Stimulated activated memory B cell treated with anti-CD40 and anti-IgM and Interleukin-4, amounts not matched to agents 10 μg/mL and 1 μg/mL and 100 μg/mL, for 72 hours (primary cell): ENCODE data around the gene AASDH.

Experiments
- ATAC-seq: fragments of 150-1000 bp; cut with Tn5 transposase; 2 replicates; pipeline ENCODE4 v1.10.0; 2021
- H3K27ac Mint-ChIP-seq: one replicate; pipeline ENCODE4 v1.8.0; 2022; ENCODE audit warnings: mild to moderate bottlenecking, mixed read lengths
- H3K27me3 Mint-ChIP-seq: one replicate; pipeline ENCODE4 v1.8.0; 2022; ENCODE audit warnings: mixed read lengths
- H3K36me3 Mint-ChIP-seq: one replicate; pipeline ENCODE4 v1.8.0; 2022; ENCODE audit warnings: mixed read lengths
- H3K4me1 Mint-ChIP-seq: one replicate; pipeline ENCODE4 v1.8.0; 2022; ENCODE audit warnings: mixed read lengths
- H3K4me3 Mint-ChIP-seq: one replicate; pipeline ENCODE4 v1.8.0; 2022; ENCODE audit warnings: mild to moderate bottlenecking, moderate library complexity, mixed read lengths
- H3K9me3 Mint-ChIP-seq: one replicate; pipeline ENCODE4 v1.8.0; 2022; ENCODE audit warnings: mixed read lengths

The AASDH gene, protein sequence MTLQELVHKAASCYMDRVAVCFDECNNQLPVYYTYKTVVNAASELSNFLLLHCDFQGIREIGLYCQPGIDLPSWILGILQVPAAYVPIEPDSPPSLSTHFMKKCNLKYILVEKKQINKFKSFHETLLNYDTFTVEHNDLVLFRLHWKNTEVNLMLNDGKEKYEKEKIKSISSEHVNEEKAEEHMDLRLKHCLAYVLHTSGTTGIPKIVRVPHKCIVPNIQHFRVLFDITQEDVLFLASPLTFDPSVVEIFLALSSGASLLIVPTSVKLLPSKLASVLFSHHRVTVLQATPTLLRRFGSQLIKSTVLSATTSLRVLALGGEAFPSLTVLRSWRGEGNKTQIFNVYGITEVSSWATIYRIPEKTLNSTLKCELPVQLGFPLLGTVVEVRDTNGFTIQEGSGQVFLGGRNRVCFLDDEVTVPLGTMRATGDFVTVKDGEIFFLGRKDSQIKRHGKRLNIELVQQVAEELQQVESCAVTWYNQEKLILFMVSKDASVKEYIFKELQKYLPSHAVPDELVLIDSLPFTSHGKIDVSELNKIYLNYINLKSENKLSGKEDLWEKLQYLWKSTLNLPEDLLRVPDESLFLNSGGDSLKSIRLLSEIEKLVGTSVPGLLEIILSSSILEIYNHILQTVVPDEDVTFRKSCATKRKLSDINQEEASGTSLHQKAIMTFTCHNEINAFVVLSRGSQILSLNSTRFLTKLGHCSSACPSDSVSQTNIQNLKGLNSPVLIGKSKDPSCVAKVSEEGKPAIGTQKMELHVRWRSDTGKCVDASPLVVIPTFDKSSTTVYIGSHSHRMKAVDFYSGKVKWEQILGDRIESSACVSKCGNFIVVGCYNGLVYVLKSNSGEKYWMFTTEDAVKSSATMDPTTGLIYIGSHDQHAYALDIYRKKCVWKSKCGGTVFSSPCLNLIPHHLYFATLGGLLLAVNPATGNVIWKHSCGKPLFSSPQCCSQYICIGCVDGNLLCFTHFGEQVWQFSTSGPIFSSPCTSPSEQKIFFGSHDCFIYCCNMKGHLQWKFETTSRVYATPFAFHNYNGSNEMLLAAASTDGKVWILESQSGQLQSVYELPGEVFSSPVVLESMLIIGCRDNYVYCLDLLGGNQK

DNA sequence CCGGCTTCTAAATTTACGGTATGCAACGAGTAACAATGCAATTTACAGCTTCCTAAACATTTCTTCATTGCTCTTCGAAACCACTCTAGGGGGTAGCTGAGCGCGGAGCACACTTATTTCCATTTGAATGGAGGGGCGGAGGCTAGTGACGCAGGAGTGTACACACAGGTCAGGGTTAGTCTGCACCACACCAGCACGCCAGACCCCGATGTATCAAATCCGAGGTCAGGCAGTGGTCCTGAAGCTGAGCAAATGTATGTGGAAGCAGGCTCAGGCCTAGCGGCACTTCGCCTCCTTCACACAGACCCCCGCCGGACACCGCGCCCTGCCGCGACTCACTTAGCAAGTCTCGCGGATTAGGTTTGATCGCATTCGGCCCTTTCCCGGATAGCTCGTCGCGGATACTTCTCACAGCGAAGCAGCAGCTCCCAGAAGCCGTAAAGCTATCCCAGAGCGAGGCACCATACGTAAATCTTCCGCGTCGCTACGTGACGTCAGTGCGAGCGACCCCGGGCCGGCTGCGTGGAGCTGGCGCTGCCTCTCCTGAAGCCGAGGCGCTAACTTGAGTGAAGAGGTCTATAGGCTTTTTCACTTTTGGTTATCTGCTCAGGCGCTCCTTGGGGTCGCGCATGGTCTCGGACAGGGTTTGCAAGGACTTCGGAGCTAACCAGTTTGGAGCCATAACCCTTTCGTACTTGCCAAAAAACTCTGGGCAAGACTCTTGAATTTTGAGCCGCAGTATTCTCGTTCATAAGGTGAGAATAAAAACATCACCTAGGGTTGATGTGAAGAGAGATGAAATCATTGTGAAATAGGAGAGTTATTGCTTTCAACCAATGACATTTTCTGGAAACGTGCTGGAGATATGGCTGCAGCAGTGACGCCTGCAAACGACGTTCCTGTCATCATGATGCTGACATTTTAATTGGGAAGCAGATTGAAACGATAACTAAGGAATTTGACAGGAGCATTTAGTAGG lies at the start of gene AASDH:
TSS of gene AASDH (minus strand) at position 469 of the 979 bp plus-strand sequence. CDS start 3,192 bp downstream, outside the sequence.
- Mint-ChIP-seq H3K36me3 (peaks cover 6% of the 10 kb centered on the region), H3K4me3 (peak within 1 kb of the TSS; percentile 85), H3K27me3 (no peaks in the 10 kb centered on the region), H3K9me3 (no peaks in the 10 kb centered on the region), H3K4me1 (peaks cover 41% of the 10 kb centered on the region), H3K27ac (peak within 1 kb of the TSS; percentile 98)
- peak; percentile 98 for ATAC-seq

GRCh38 chr4:56435140-56435926 lies 48.0 kb upstream of the AASDH start, which contains the start of gene PPAT:
PPAT (minus strand) TSS chr4:56435615; CDS start chr4:56435477, 138 bp downstream.
- Mint-ChIP-seq H3K4me1 (peaks cover 39% of the 10 kb centered on the region), H3K36me3 (peaks cover 7% of the 10 kb centered on the region), H3K9me3 (no peaks in the 10 kb centered on the region), H3K27ac (peak within 1 kb of the TSS; percentile 85), H3K4me3 (peak within 1 kb of the TSS; percentile 90), H3K27me3 (no peaks in the 10 kb centered on the region)
- ATAC-seq: peak; percentile 93

DNA sequence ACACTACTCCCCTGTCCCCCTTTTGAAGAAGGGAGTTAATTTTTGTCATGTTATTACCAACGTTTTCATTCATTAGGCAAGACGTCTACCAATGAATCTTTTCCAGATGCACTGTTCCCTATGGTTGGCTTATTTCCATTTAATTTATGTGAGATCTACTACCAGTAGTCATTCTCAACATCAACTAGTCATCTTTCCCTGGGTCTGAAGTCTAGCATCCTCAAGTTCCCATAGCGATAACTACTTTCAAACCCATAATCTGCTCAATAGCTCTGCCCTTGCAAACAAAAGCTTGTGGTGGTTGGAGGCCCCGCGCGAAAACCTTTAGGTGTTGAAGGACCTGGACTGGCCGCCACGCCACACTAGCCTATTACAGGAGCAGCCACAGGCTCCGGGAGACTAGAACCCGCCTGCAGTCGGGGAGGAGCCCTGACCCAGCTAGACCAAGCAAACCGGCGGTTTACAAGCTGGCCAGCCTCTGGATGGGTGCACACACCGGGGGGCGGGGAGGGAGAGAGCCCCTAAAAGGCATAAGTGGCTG lies 47.4 kb upstream of the AASDH start:
- ATAC-seq: no peak
- peaks cover 32% of the 10 kb centered on the region for H3K4me1 Mint-ChIP-seq
- peak overlapping the region; percentile 85 for H3K27ac Mint-ChIP-seq
- peaks cover 4% of the 10 kb centered on the region for H3K36me3 Mint-ChIP-seq
- peak overlapping the region; percentile 90 for H3K4me3 Mint-ChIP-seq
- H3K9me3 Mint-ChIP-seq: no peaks in the 10 kb centered on the region
- H3K27me3 Mint-ChIP-seq: no peaks in the 10 kb centered on the region

DNA sequence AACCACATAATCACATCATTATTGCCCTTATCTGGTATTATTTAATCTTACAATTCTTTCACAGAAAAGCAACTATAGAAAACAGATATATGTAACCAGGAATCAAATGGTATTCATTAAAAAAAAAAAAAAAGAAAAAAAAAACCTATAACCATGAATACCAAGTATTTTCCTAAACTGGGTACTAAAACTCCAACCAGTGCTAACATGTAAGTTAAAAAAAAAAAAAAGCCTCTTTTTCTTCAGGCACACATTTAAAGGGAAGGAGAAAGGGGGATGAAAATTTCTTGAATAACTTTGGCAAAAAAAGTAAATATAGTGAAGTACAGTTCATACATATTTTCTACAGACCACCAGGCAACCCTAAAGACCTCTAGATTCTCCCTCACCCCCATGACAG lies 46.0 kb upstream of the AASDH start:
- H3K36me3 Mint-ChIP-seq: no peaks in the 10 kb centered on the region
- no peaks in the 10 kb centered on the region for H3K9me3 Mint-ChIP-seq
- peaks cover 33% of the 10 kb centered on the region for H3K4me1 Mint-ChIP-seq
- no peak for ATAC-seq
- no peak overlapping the region for H3K27ac Mint-ChIP-seq
- no peaks in the 10 kb centered on the region for H3K27me3 Mint-ChIP-seq
- peak overlapping the region; percentile 64 for H3K4me3 Mint-ChIP-seq

DNA sequence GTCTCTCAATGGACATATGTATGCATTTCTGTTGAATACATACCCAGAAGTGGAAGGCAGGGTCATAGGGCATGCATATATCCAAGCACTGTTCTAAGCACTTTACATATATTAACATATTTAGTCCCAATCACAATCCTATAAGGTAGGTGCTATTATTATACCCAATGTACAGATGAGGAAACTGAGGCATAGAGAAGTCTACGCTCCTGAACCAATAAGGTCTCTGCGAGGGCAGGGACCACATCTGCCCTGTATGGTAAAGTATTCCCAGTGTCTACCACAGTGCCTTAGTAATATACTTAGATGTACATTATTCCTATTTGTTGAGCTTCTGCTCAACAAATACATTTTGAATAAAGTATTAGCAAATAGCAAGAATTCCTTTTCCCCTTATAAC lies 42.9 kb upstream of the AASDH start:
- H3K9me3 Mint-ChIP-seq: peaks cover 3% of the 10 kb centered on the region
- H3K27ac Mint-ChIP-seq: no peak overlapping the region
- ATAC-seq: no peak
- H3K4me3 Mint-ChIP-seq: no peak overlapping the region
- peaks cover 9% of the 10 kb centered on the region for H3K36me3 Mint-ChIP-seq
- no peaks in the 10 kb centered on the region for H3K27me3 Mint-ChIP-seq
- H3K4me1 Mint-ChIP-seq: peaks cover 37% of the 10 kb centered on the region

GRCh38 chr4:56427179-56427578 lies 39.9 kb upstream of the AASDH start:
- Mint-ChIP-seq H3K4me3 (no peak overlapping the region), H3K36me3 (peaks cover 9% of the 10 kb centered on the region), H3K4me1 (peaks cover 23% of the 10 kb centered on the region), H3K27ac (no peak overlapping the region), H3K9me3 (peaks cover 3% of the 10 kb centered on the region), H3K27me3 (no peaks in the 10 kb centered on the region)
- ATAC-seq: no peak

DNA sequence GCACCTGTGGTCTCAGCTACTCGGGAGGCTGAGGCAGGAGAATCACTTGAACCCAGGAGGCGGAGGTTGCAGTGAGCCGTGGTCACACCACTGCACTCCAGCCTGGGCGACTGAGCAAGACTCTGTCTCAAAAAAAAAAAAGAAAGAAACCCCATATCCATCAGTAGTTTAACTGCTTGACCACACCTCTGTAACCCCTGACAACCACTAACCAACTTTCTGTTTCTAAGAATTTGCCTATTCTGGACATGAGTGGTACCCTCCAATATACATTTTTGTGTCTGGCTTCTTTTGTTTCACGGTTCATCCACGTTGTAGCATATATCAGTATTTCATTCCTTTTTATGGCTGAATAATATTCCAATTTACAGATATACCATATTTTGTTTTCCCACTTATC lies 39.0 kb upstream of the AASDH start:
- Mint-ChIP-seq H3K4me1 (peaks cover 23% of the 10 kb centered on the region), H3K9me3 (peaks cover 3% of the 10 kb centered on the region), H3K27me3 (no peaks in the 10 kb centered on the region), H3K36me3 (peaks cover 9% of the 10 kb centered on the region), H3K27ac (no peak overlapping the region), H3K4me3 (no peak overlapping the region)
- no peak for ATAC-seq

GRCh38 chr4:56425518-56425917 lies 38.2 kb upstream of the AASDH start:
- no peak for ATAC-seq
- peaks cover 23% of the 10 kb centered on the region for H3K4me1 Mint-ChIP-seq
- H3K27ac Mint-ChIP-seq: no peak overlapping the region
- peaks cover 3% of the 10 kb centered on the region for H3K9me3 Mint-ChIP-seq
- no peaks in the 10 kb centered on the region for H3K27me3 Mint-ChIP-seq
- peaks cover 9% of the 10 kb centered on the region for H3K36me3 Mint-ChIP-seq
- H3K4me3 Mint-ChIP-seq: no peak overlapping the region

DNA sequence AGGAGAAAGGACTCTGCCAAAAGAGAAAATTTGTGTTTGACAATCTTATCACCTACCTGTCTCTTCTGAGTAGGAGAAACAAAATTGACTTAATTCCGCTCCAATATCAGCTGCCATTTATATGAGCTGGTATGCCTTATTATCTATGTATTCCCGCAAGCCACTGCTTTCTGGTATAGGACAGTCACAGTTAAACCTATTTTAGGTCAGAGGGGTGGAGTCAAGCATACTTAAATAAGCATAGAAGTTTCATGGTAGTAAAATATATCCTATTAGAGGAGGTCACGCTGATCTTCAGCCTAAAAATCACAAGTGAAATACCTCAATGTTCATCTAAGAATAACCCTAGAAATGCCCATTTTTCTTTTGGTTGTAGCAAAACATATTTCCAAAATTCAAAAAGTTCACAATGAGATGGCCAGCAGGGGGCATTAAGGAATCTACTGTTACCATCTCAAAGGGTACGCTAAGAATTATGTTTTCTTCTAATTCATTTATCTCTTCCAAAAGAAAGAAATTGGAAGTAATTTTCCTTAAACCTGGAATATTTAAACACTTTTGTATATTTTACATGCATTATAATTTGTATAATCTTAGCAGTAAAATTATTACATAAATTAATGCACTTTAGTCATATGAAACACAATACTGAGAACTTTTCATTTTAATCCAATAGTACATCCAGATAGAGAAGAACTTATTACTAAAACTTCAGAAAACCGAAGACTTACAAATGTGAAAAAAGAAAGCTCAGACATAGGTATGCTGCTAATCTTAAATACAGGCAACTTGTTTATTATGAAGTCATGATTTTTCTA lies 37.6 kb upstream of the AASDH start:
- Mint-ChIP-seq H3K4me3 (no peak overlapping the region), H3K27ac (no peak overlapping the region), H3K27me3 (no peaks in the 10 kb centered on the region), H3K36me3 (peaks cover 9% of the 10 kb centered on the region), H3K9me3 (peaks cover 3% of the 10 kb centered on the region), H3K4me1 (peaks cover 23% of the 10 kb centered on the region)
- ATAC-seq: no peak

DNA sequence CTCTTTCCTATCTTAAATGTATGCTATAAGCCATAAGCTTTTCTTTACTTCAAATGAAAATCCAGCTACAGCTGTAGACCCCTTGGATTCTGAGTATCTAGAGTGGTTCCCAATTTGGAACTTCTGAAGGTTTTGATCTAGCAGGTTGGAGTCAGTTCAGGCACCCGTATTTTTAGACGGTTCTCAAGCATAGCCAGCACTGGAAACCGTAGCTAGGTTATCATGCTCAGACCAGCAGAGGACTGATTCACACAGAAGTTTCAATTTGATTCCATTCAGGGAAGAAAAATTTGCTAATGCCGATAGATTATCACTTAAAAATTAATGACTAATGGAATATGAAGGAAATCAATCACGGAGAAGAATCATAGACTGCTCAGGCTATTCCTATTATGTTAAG lies 36.9 kb upstream of the AASDH start:
- Mint-ChIP-seq H3K4me1 (peaks cover 20% of the 10 kb centered on the region), H3K27me3 (no peaks in the 10 kb centered on the region), H3K27ac (no peak overlapping the region), H3K9me3 (peaks cover 3% of the 10 kb centered on the region), H3K4me3 (no peak overlapping the region), H3K36me3 (peaks cover 9% of the 10 kb centered on the region)
- ATAC-seq: no peak

DNA sequence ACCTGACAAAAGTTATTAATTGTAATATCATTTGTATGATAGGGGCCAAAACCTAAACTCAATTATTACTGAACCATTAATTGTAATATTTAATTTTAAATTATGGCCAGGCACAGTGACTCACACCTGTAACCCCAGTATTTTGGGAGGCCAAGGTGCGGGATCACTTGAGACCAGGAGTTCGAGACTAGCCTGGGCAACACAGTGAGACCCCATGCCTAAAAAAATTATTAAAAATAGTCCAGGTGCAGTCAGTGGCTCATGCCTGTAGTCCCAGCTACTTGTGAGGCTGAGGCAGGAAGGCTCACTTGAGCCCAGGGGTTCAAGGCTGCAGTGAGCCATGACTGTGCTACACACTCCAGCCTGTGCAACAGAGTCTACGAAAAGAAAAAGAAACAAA lies 30.1 kb upstream of the AASDH start:
- H3K4me3 Mint-ChIP-seq: no peak overlapping the region
- peaks cover 3% of the 10 kb centered on the region for H3K36me3 Mint-ChIP-seq
- H3K9me3 Mint-ChIP-seq: no peaks in the 10 kb centered on the region
- H3K27me3 Mint-ChIP-seq: no peaks in the 10 kb centered on the region
- no peak overlapping the region for H3K27ac Mint-ChIP-seq
- ATAC-seq: no peak
- H3K4me1 Mint-ChIP-seq: peaks cover 4% of the 10 kb centered on the region

GRCh38 chr4:56416349-56416748 lies 29.1 kb upstream of the AASDH start:
- ATAC-seq: no peak
- Mint-ChIP-seq H3K4me3 (no peak overlapping the region), H3K4me1 (peaks cover 8% of the 10 kb centered on the region), H3K9me3 (no peaks in the 10 kb centered on the region), H3K27me3 (no peaks in the 10 kb centered on the region), H3K36me3 (peaks cover 9% of the 10 kb centered on the region), H3K27ac (no peak overlapping the region)

DNA sequence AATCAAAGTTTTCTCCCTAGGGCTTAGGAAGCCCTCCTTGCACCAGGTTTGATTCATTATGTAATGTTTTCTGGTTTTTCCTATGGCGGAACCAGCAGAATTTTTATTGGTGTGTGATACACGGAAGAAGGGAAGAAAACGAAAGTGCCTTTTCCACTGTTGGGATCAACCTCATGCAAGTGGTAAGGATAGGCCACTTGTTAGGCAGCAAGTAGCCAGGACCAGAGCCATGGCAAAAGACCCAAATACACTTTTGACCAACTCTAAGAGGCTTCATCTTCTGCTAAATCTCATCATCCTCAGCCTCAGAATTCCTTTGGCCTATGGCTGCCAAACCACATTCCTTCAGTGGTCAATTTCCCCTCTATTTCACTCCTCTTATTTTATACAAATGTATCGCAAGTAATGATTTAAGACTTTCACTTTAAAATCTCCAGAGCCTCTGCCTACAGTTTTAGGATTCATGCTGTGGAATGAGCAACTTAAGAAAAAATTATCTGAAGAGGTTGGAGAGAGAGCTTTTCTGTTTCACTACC lies 26.9 kb upstream of the AASDH start:
- Mint-ChIP-seq H3K9me3 (no peaks in the 10 kb centered on the region), H3K27me3 (no peaks in the 10 kb centered on the region), H3K4me1 (peaks cover 8% of the 10 kb centered on the region), H3K4me3 (no peak overlapping the region), H3K36me3 (peaks cover 9% of the 10 kb centered on the region), H3K27ac (no peak overlapping the region)
- no peak for ATAC-seq
